ENCODE measurements around the gene TSPAN5.

Gene TSPAN5

GRCh38 chr4:98643755-98644154, 14.7 kb downstream of the TSPAN5 start:
- H3K27ac ChIP-seq (ENCODE audit: extremely low read depth, low read depth, low read length) = no peak overlapping the region
- ChIA-PET POLR2A (no interaction called here), CTCF (no interaction called here)
- no peaks in the 10 kb centered on the region for H3K36me3 ChIP-seq (ENCODE audit: control insufficient read depth in 2 of 2, insufficient read depth in 1 of 2, low read length in 2 of 2)
- no peaks in the 10 kb centered on the region for H3K4me1 ChIP-seq (ENCODE audit: control insufficient read depth, insufficient read depth, low read length)
- TF ChIP-seq ZIC2 (tag by site-specific recombination; IDR thresholded peaks at IDR 0.05) (no peak), ZEB2 (tag by site-specific recombination; IDR thresholded peaks at IDR 0.05) (no peak), ZNF837 (tag by site-specific recombination; IDR thresholded peaks at IDR 0.05) (no peak), ZNF529 (tag by site-specific recombination; IDR thresholded peaks at IDR 0.05; ENCODE audit: insufficient replicate concordance) (no peak), ZNF488 (tag by site-specific recombination; IDR thresholded peaks at IDR 0.05) (no peak), ZNF214 (tag by site-specific recombination; IDR thresholded peaks at IDR 0.05; ENCODE audit: borderline replicate concordance) (no peak), ZNF664 (tag by site-specific recombination; IDR thresholded peaks at IDR 0.05) (no peak), ZBTB6 (tag by site-specific recombination; IDR thresholded peaks at IDR 0.05) (no peak), ZFP37 (tag by site-specific recombination; IDR thresholded peaks at IDR 0.05) (no peak), ZNF394 (tag by site-specific recombination; IDR thresholded peaks at IDR 0.05; ENCODE audit: borderline replicate concordance) (no peak)
- H3K4me3 ChIP-seq (ENCODE audit: low read depth, low read length) = no peak overlapping the region
- no peaks in the 10 kb centered on the region for H3K9me3 ChIP-seq (ENCODE audit: control insufficient read depth, insufficient read depth, low read depth, low read length)

DNA sequence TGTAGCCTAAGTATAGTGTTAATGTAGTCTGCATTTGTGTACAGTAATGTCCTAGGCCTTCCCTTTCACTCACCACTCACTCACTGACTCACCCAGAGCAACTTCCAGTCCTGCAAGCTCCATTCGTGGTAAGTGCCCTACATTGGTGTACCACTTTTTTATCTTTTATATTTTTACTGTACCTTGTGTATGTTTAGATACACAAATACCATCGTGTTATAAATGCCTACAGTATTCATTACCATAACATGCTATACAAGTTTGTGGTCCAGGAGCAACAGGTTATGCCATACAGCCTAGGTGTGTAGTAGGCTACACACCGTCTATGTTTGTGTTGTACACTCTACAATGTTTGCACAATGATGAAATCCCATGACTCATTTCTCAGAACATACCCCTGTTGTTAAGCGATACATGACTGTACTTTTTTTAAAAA, 15.4 kb downstream of the TSPAN5 start:
- CTCF ChIA-PET = no interaction called here
- no peak overlapping the region for H3K27ac ChIP-seq (ENCODE audit: extremely low read depth, low read depth, low read length)
- no peaks in the 10 kb centered on the region for H3K9me3 ChIP-seq (ENCODE audit: control insufficient read depth, insufficient read depth, low read depth, low read length)
- no peaks in the 10 kb centered on the region for H3K4me1 ChIP-seq (ENCODE audit: control insufficient read depth, insufficient read depth, low read length)
- POLR2A ChIA-PET = no interaction called here
- H3K4me3 ChIP-seq (ENCODE audit: low read depth, low read length) = no peak overlapping the region
- no peaks in the 10 kb centered on the region for H3K36me3 ChIP-seq (ENCODE audit: control insufficient read depth in 2 of 2, insufficient read depth in 1 of 2, low read length in 2 of 2)
- TF ChIP-seq, protein P1, sequence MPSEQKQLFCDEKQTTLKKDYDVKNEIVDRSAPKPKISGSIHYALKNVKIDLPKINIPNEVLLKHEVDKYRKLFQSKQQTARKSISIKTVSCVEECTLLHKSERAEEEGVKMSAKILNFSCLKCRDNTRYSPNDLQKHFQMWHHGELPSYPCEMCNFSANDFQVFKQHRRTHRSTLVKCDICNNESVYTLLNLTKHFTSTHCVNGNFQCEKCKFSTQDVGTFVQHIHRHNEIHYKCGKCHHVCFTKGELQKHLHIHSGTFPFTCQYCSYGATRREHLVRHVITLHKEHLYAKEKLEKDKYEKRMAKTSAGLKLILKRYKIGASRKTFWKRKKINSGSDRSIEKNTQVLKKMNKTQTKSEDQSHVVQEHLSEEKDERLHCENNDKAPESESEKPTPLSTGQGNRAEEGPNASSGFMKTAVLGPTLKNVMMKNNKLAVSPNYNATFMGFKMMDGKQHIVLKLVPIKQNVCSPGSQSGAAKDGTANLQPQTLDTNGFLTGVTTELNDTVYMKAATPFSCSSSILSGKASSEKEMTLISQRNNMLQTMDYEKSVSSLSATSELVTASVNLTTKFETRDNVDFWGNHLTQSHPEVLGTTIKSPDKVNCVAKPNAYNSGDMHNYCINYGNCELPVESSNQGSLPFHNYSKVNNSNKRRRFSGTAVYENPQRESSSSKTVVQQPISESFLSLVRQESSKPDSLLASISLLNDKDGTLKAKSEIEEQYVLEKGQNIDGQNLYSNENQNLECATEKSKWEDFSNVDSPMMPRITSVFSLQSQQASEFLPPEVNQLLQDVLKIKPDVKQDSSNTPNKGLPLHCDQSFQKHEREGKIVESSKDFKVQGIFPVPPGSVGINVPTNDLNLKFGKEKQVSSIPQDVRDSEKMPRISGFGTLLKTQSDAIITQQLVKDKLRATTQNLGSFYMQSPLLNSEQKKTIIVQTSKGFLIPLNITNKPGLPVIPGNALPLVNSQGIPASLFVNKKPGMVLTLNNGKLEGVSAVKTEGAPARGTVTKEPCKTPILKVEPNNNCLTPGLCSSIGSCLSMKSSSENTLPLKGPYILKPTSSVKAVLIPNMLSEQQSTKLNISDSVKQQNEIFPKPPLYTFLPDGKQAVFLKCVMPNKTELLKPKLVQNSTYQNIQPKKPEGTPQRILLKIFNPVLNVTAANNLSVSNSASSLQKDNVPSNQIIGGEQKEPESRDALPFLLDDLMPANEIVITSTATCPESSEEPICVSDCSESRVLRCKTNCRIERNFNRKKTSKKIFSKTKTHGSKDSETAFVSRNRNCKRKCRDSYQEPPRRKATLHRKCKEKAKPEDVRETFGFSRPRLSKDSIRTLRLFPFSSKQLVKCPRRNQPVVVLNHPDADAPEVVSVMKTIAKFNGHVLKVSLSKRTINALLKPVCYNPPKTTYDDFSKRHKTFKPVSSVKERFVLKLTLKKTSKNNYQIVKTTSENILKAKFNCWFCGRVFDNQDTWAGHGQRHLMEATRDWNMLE (tag by site-specific recombination; conservative IDR thresholded peaks at IDR 0.05; ENCODE audit: low read depth) = no peak
- TF ChIP-seq ZNF404 (tag by site-specific recombination; IDR thresholded peaks at IDR 0.05) (no peak), ZNF629 (tag by site-specific recombination; IDR thresholded peaks at IDR 0.05) (peak; percentile 40; the same call in 1 of the 2 replicates), IKZF3 (tag by site-specific recombination; IDR thresholded peaks at IDR 0.05) (no peak), ZNF324 (tag by site-specific recombination; IDR thresholded peaks at IDR 0.05) (no peak), ZNF600 (tag by site-specific recombination; IDR thresholded peaks at IDR 0.05) (peak; percentile 83), ZSCAN23 (tag by site-specific recombination; IDR thresholded peaks at IDR 0.05) (no peak), SCRT1 (tag by site-specific recombination; IDR thresholded peaks at IDR 0.05; ENCODE audit: borderline replicate concordance) (0 out of 2 replicates have a peak, but pooled peaks have one; percentile 50), MYNN (tag by site-specific recombination; IDR thresholded peaks at IDR 0.05; ENCODE audit: borderline replicate concordance) (no peak), REPIN1 (tag by site-specific recombination; IDR thresholded peaks at IDR 0.05; ENCODE audit: low read depth) (no peak), ZNF621 (tag by site-specific recombination; IDR thresholded peaks at IDR 0.05) (no peak), ZNF501 (tag by site-specific recombination; IDR thresholded peaks at IDR 0.05) (no peak), ZIC2 (tag by site-specific recombination; IDR thresholded peaks at IDR 0.05) (no peak), ZBTB20 (tag by site-specific recombination; IDR thresholded peaks at IDR 0.05) (no peak), ZNF184 (tag by site-specific recombination; IDR thresholded peaks at IDR 0.05) (peak; percentile 38; the same call in 1 of the 2 replicates), ZNF274 (IDR thresholded peaks at IDR 0.05; ENCODE audit: low read length) (no peak), ZNF274 (tag by site-specific recombination; IDR thresholded peaks at IDR 0.05; ENCODE audit: borderline replicate concordance) (no peak), ZNF830 (tag by site-specific recombination; IDR thresholded peaks at IDR 0.05; ENCODE audit: low read depth) (no peak), ZNF157 (tag by site-specific recombination; IDR thresholded peaks at IDR 0.05) (no peak)
- TF ChIP-seq, protein P2, sequence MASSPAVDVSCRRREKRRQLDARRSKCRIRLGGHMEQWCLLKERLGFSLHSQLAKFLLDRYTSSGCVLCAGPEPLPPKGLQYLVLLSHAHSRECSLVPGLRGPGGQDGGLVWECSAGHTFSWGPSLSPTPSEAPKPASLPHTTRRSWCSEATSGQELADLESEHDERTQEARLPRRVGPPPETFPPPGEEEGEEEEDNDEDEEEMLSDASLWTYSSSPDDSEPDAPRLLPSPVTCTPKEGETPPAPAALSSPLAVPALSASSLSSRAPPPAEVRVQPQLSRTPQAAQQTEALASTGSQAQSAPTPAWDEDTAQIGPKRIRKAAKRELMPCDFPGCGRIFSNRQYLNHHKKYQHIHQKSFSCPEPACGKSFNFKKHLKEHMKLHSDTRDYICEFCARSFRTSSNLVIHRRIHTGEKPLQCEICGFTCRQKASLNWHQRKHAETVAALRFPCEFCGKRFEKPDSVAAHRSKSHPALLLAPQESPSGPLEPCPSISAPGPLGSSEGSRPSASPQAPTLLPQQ (tag by site-specific recombination; IDR thresholded peaks at IDR 0.05) = 0 out of 2 replicates have a peak, but pooled peaks have one; percentile 26

All from HEK293 (cell line).